ENCODE measurements around the gene UBE2G1.
A peak's percentile ranks its signal among the peaks of the same experiment; 100 is the strongest.
"Not testable (repeated sequence)": the region's sequence is repeated elsewhere in the genome, so short reads cannot be mapped to it uniquely, and the experiment has no call there.

UBE2G1 gene

GRCh38 chr17:4386406-4386805 is 19.9 kb upstream of the UBE2G1 start:
- H4K20me1 ChIP-seq (ENCODE audit: insufficient read depth, low read length), result no peaks in the 10 kb centered on the region
- TF ChIP-seq EZH2phosphoT487 (IDR thresholded peaks at IDR 0.05; ENCODE audit: low read length) (no peak), EZH2 (optimal IDR thresholded peaks at IDR 0.05; ENCODE audit: low read depth, low read length) (no peak), CTCF (IDR thresholded peaks at IDR 0.05; ENCODE audit: low read length) (no peak)
- H2AFZ ChIP-seq (ENCODE audit: low read length), result no peak overlapping the region
- no peaks in the 10 kb centered on the region for H3K9me2 ChIP-seq (replicated peaks; ENCODE audit: insufficient read depth, low read length)
- no peaks in the 10 kb centered on the region for H3K27me3 ChIP-seq (replicated peaks; ENCODE audit: insufficient read depth, low read length)
- no peak overlapping the region for H3K4me2 ChIP-seq (ENCODE audit: low read depth, low read length)
- no peak overlapping the region for H3K4me3 ChIP-seq (ENCODE audit: low read length)
- no peaks in the 10 kb centered on the region for H3K79me2 ChIP-seq (ENCODE audit: low read length)
- H3K36me3 ChIP-seq (replicated peaks; ENCODE audit: insufficient read depth, low read length), result no peaks in the 10 kb centered on the region
- no peak overlapping the region for H3K27ac ChIP-seq (ENCODE audit: low read length)
- H3K9me3 ChIP-seq (replicated peaks; ENCODE audit: insufficient read depth, low read length), result no peaks in the 10 kb centered on the region
- no peaks in the 10 kb centered on the region for H3F3A ChIP-seq (ENCODE audit: insufficient read depth, low read length)
- no peak overlapping the region for H3K9ac ChIP-seq (ENCODE audit: low read length)
- no peak for DNase-seq
- peaks cover 4% of the 10 kb centered on the region; the same call in 1 of the 2 replicates for H3K4me1 ChIP-seq (ENCODE audit: low read length)

GRCh38 chr17:4381690-4382671 is 15.5 kb upstream of the UBE2G1 start:
- H3K9ac ChIP-seq (ENCODE audit: low read length), result no peak overlapping the region
- H3F3A ChIP-seq (ENCODE audit: insufficient read depth, low read length), result peaks cover under 1% of the 10 kb centered on the region; the same call in 1 of the 2 replicates
- no peaks in the 10 kb centered on the region for H3K9me2 ChIP-seq (replicated peaks; ENCODE audit: insufficient read depth, low read length)
- no peak overlapping the region for H2AFZ ChIP-seq (ENCODE audit: low read length)
- H3K9me3 ChIP-seq (replicated peaks; ENCODE audit: insufficient read depth, low read length), result no peaks in the 10 kb centered on the region
- no peak for TF ChIP-seq EZH2phosphoT487 (IDR thresholded peaks at IDR 0.05; ENCODE audit: low read length)
- TF ChIP-seq CTCF (IDR thresholded peaks at IDR 0.05; ENCODE audit: low read length), result no peak
- no peak for TF ChIP-seq EZH2 (optimal IDR thresholded peaks at IDR 0.05; ENCODE audit: low read depth, low read length)
- H3K4me1 ChIP-seq (ENCODE audit: low read length), result peaks cover 10% of the 10 kb centered on the region; the same call in 1 of the 2 replicates
- H3K4me2 ChIP-seq (ENCODE audit: low read depth, low read length), result no peak overlapping the region
- no peaks in the 10 kb centered on the region for H4K20me1 ChIP-seq (ENCODE audit: insufficient read depth, low read length)
- no peak for DNase-seq
- no peaks in the 10 kb centered on the region for H3K27me3 ChIP-seq (replicated peaks; ENCODE audit: insufficient read depth, low read length)
- no peaks in the 10 kb centered on the region for H3K79me2 ChIP-seq (ENCODE audit: low read length)
- no peak overlapping the region for H3K27ac ChIP-seq (ENCODE audit: low read length)
- no peaks in the 10 kb centered on the region for H3K36me3 ChIP-seq (replicated peaks; ENCODE audit: insufficient read depth, low read length)
- H3K4me3 ChIP-seq (ENCODE audit: low read length), result no peak overlapping the region

GRCh38 chr17:4378626-4379025 is 12.2 kb upstream of the UBE2G1 start:
- Histone ChIP-seq H3K27me3 (replicated peaks; ENCODE audit: insufficient read depth, low read length) (no peaks in the 10 kb centered on the region), H3K27ac (ENCODE audit: low read length) (no peak overlapping the region), H3K4me1 (ENCODE audit: low read length) (peaks cover 33% of the 10 kb centered on the region), H3K4me3 (ENCODE audit: low read length) (no peak overlapping the region), H3K9me2 (replicated peaks; ENCODE audit: insufficient read depth, low read length) (no peaks in the 10 kb centered on the region), H3F3A (ENCODE audit: insufficient read depth, low read length) (peaks cover 32% of the 10 kb centered on the region), H3K79me2 (ENCODE audit: low read length) (no peaks in the 10 kb centered on the region), H2AFZ (ENCODE audit: low read length) (no peak overlapping the region), H3K36me3 (replicated peaks; ENCODE audit: insufficient read depth, low read length) (no peaks in the 10 kb centered on the region), H3K4me2 (ENCODE audit: low read depth, low read length) (no peak overlapping the region), H3K9me3 (replicated peaks; ENCODE audit: insufficient read depth, low read length) (no peaks in the 10 kb centered on the region), H4K20me1 (ENCODE audit: insufficient read depth, low read length) (no peaks in the 10 kb centered on the region), H3K9ac (ENCODE audit: low read length) (no peak overlapping the region)
- DNase-seq, result no peak
- TF ChIP-seq CTCF (IDR thresholded peaks at IDR 0.05; ENCODE audit: low read length), result no peak
- TF ChIP-seq EZH2phosphoT487 (IDR thresholded peaks at IDR 0.05; ENCODE audit: low read length), result no peak
- TF ChIP-seq EZH2 (optimal IDR thresholded peaks at IDR 0.05; ENCODE audit: low read depth, low read length), result no peak

- not testable (repeated sequence) for H2AFZ ChIP-seq (ENCODE audit: low read length); H3K9me2 ChIP-seq (replicated peaks; ENCODE audit: insufficient read depth, low read length); H3K4me2 ChIP-seq (ENCODE audit: low read depth, low read length); H3K9me3 ChIP-seq (replicated peaks; ENCODE audit: insufficient read depth, low read length); H3K4me3 ChIP-seq (ENCODE audit: low read length); H3K27me3 ChIP-seq (replicated peaks; ENCODE audit: insufficient read depth, low read length); H4K20me1 ChIP-seq (ENCODE audit: insufficient read depth, low read length); H3K36me3 ChIP-seq (replicated peaks; ENCODE audit: insufficient read depth, low read length); H3K79me2 ChIP-seq (ENCODE audit: low read length); H3K9ac ChIP-seq (ENCODE audit: low read length)
- DNase-seq, result peak; percentile 64
- H3F3A ChIP-seq (ENCODE audit: insufficient read depth, low read length), result peaks cover 44% of the 10 kb centered on the region
- peaks cover 40% of the 10 kb centered on the region for H3K4me1 ChIP-seq (ENCODE audit: low read length)
- peak overlapping the region; percentile 100; the same call in 1 of the 2 replicates for H3K27ac ChIP-seq (ENCODE audit: low read length)
Measured at GRCh38 chr17:4377247-4377646, 10.8 kb upstream of the UBE2G1 start.

- H3F3A ChIP-seq (ENCODE audit: insufficient read depth, low read length), result peaks cover 52% of the 10 kb centered on the region
- not testable (repeated sequence) for H3K9me3 ChIP-seq (replicated peaks; ENCODE audit: insufficient read depth, low read length); H3K36me3 ChIP-seq (replicated peaks; ENCODE audit: insufficient read depth, low read length); H2AFZ ChIP-seq (ENCODE audit: low read length); H3K4me3 ChIP-seq (ENCODE audit: low read length); H3K27me3 ChIP-seq (replicated peaks; ENCODE audit: insufficient read depth, low read length); H4K20me1 ChIP-seq (ENCODE audit: insufficient read depth, low read length); H3K79me2 ChIP-seq (ENCODE audit: low read length); H3K9me2 ChIP-seq (replicated peaks; ENCODE audit: insufficient read depth, low read length)
- peaks cover 49% of the 10 kb centered on the region for H3K4me1 ChIP-seq (ENCODE audit: low read length)
- DNase-seq, result peak; percentile 36
- H3K4me2 ChIP-seq (ENCODE audit: low read depth, low read length), result peak overlapping the region; percentile 63
- peak overlapping the region; percentile 74 for H3K9ac ChIP-seq (ENCODE audit: low read length)
- H3K27ac ChIP-seq (ENCODE audit: low read length), result peak overlapping the region; percentile 100
Measured at GRCh38 chr17:4375796-4376440, 9.4 kb upstream of the UBE2G1 start.

Data from MM.1S (cell line).